ENCODE data around the gene PROCA1.

The PROCA1 gene

GRCh38 chr17:28711723-28712031, at the start of gene PROCA1:
Gene PROCA1, minus strand, starts transcription at chr17:28711888. Its CDS starts 228 bp downstream, at chr17:28711660.
- no peak for DNase-seq

- DNase-seq, result no peak
Observed at GRCh38 chr17:28760601-28761562, 49.2 kb upstream of the PROCA1 start.

- no peak for DNase-seq
Observed at GRCh38 chr17:28759256-28759865, 47.7 kb upstream of the PROCA1 start.

GRCh38 chr17:28758411-28759121, 46.9 kb upstream of the PROCA1 start:
- DNase-seq, result no peak

GRCh38 chr17:28756049-28756804, 44.5 kb upstream of the PROCA1 start:
- no peak for DNase-seq

- no peak for DNase-seq
Observed at GRCh38 chr17:28755486-28755885, 43.8 kb upstream of the PROCA1 start.

GRCh38 chr17:28751600-28752366, 40.1 kb upstream of the PROCA1 start:
- DNase-seq, result no peak

- peak; percentile 85 for DNase-seq
Observed at GRCh38 chr17:28750178-28751047, 38.7 kb upstream of the PROCA1 start.

GRCh38 chr17:28749516-28750177, 38.0 kb upstream of the PROCA1 start:
- DNase-seq, result no peak

GRCh38 chr17:28748852-28749515, 37.3 kb upstream of the PROCA1 start:
- DNase-seq, result no peak

GRCh38 chr17:28747801-28748750, 36.4 kb upstream of the PROCA1 start:
- DNase-seq, result no peak

- DNase-seq, result no peak
Observed at GRCh38 chr17:28747051-28747691, 35.5 kb upstream of the PROCA1 start.

GRCh38 chr17:28746611-28747050, 34.9 kb upstream of the PROCA1 start:
- no peak for DNase-seq

- DNase-seq, result no peak
Observed at GRCh38 chr17:28745786-28746411, 34.2 kb upstream of the PROCA1 start.

GRCh38 chr17:28744972-28745785, 33.5 kb upstream of the PROCA1 start:
- no peak for DNase-seq

- DNase-seq, result peak; percentile 44
Observed at GRCh38 chr17:28744104-28744971, 32.6 kb upstream of the PROCA1 start.
